Mesenchymal stem cell (in vitro differentiated cells and primary cell): ENCODE measurements around the gene IGSF9B.

Experiments used
- DNase-seq: peaks from one replicate; pipeline ENCODE4 v3.0.0-alpha.2; 2013
- H2AFZ ChIP-seq: one replicate; pipeline ENCODE4 v1.6.1; 2013; ENCODE audit warnings: low read depth, mild to moderate bottlenecking, control low read depth, inconsistent platforms, low read length, moderate library complexity
- H2AK5ac ChIP-seq: 2 replicates; pipeline ENCODE4 v1.6.1; 2013; ENCODE audit warnings: low read length, moderate library complexity, mild to moderate bottlenecking, inconsistent platforms; ENCODE audit not compliant: severe bottlenecking
- H2BK120ac ChIP-seq: one replicate; pipeline ENCODE4 v1.6.1; 2013; ENCODE audit warnings: low read depth, mild to moderate bottlenecking, inconsistent platforms, low read length, moderate library complexity
- H2BK12ac ChIP-seq, 2 experiments: one replicate each; pipeline ENCODE4 v1.6.1; 2013; ENCODE audit warnings: inconsistent platforms in 2 of 2, low read length in 2 of 2, mild to moderate bottlenecking in 2 of 2, moderate library complexity in 2 of 2, control low read depth in 1 of 2
- H2BK15ac ChIP-seq: one replicate; pipeline ENCODE4 v1.6.1; 2013; ENCODE audit warnings: mild to moderate bottlenecking, low read depth, inconsistent platforms; ENCODE audit not compliant: poor library complexity, severe bottlenecking
- H2BK5ac ChIP-seq: 2 replicates; pipeline ENCODE4 v1.6.1; 2013; ENCODE audit warnings: low read depth, mild to moderate bottlenecking, low read length, control low read depth, inconsistent platforms; ENCODE audit not compliant: poor library complexity, severe bottlenecking
- H3K14ac ChIP-seq, 2 experiments: one replicate each; pipeline ENCODE4 v1.6.1; 2013; ENCODE audit warnings: inconsistent platforms in 2 of 2, low read length in 2 of 2, control low read depth in 1 of 2, mild to moderate bottlenecking in 1 of 2, moderate library complexity in 1 of 2
- H3K18ac ChIP-seq, 2 experiments: one replicate each; pipeline ENCODE4 v1.6.1; 2013; ENCODE audit warnings: inconsistent platforms in 2 of 2, low read length in 2 of 2, control low read depth in 1 of 2, low read depth in 1 of 2, mild to moderate bottlenecking in 1 of 2
- H3K23ac ChIP-seq, 2 experiments: one replicate each; pipeline ENCODE4 v1.6.1; 2013; ENCODE audit warnings: inconsistent platforms in 2 of 2, low read length in 2 of 2, mild to moderate bottlenecking in 2 of 2, moderate library complexity in 2 of 2, control low read depth in 1 of 2
- H3K27ac ChIP-seq: 2 replicates; pipeline ENCODE4 v1.5.1; 2013; ENCODE audit warnings: mild to moderate bottlenecking, moderate library complexity, low read length, control low read depth, inconsistent platforms; ENCODE audit not compliant: poor library complexity, severe bottlenecking
- H3K27me3 ChIP-seq, 2 experiments: 2 replicates each; pipeline versions ENCODE4 v1.6.1 to v1.7.0; 2013; ENCODE audit warnings: low read length in 2 of 2, mild to moderate bottlenecking in 2 of 2, moderate library complexity in 2 of 2, control low read depth in 1 of 2, inconsistent platforms in 1 of 2; ENCODE audit not compliant: control insufficient read depth in 1 of 2, insufficient read depth in 1 of 2
- H3K36me3 ChIP-seq, 2 experiments: 2 replicates each; pipeline versions ENCODE4 v1.6.1 to v1.7.0; 2013; ENCODE audit warnings: low read length in 2 of 2, control low read depth in 1 of 2, inconsistent platforms in 1 of 2, low read depth in 1 of 2, mild to moderate bottlenecking in 1 of 2; ENCODE audit not compliant: insufficient read depth in 2 of 2, control insufficient read depth in 1 of 2
- H3K4ac ChIP-seq, 2 experiments: one replicate each; pipeline ENCODE4 v1.6.1; 2013; ENCODE audit warnings: inconsistent platforms in 2 of 2, low read length in 2 of 2, mild to moderate bottlenecking in 2 of 2, moderate library complexity in 2 of 2, control low read depth in 1 of 2, low read depth in 1 of 2
- H3K4me1 ChIP-seq: 2 replicates; pipeline ENCODE4 v1.6.1; 2013; ENCODE audit warnings: low read depth, low read length, control low read depth; ENCODE audit not compliant: control insufficient read depth, insufficient read depth
- H3K4me2 ChIP-seq: 2 replicates; pipeline ENCODE4 v1.6.1; 2013; ENCODE audit warnings: low read length, mild to moderate bottlenecking, inconsistent platforms; ENCODE audit not compliant: poor library complexity, severe bottlenecking
- H3K4me3 ChIP-seq, 2 experiments: 2 replicates each; pipeline versions ENCODE4 v1.5.1 to v1.7.0; 2013; ENCODE audit warnings: low read length in 2 of 2, mild to moderate bottlenecking in 2 of 2, control low read depth in 1 of 2, low read depth in 1 of 2; ENCODE audit not compliant: insufficient read depth in 1 of 2
- H3K79me1 ChIP-seq: replicated peaks from 2 replicates; pipeline ENCODE4 v1.6.1; 2013; ENCODE audit warnings: mild to moderate bottlenecking, control low read depth, low read length, inconsistent platforms; ENCODE audit not compliant: poor library complexity, severe bottlenecking
- H3K9ac ChIP-seq: 2 replicates; pipeline ENCODE4 v1.7.0; 2013; ENCODE audit warnings: mild to moderate bottlenecking, low read length, moderate library complexity
- H3K9me3 ChIP-seq: 2 replicates; pipeline ENCODE4 v1.7.0; 2013; ENCODE audit warnings: mild to moderate bottlenecking, low read length; ENCODE audit not compliant: control insufficient read depth
- H4K8ac ChIP-seq: one replicate; pipeline ENCODE4 v1.6.1; 2013; ENCODE audit warnings: inconsistent platforms, mild to moderate bottlenecking, low read length, moderate library complexity
- H4K91ac ChIP-seq: one replicate; pipeline ENCODE4 v1.6.1; 2013; ENCODE audit warnings: mild to moderate bottlenecking, low read length, inconsistent platforms
- WGBS: methylation state at CpG from one replicate; pipeline ENCODE4 v1.1.7; 2013; ENCODE audit warnings: mixed read lengths; 5-methylcytosine and 5-hydroxymethylcytosine counted together

IGSF9B gene

GRCh38 chr11:133993921-133994320 lies 37.2 kb upstream of the IGSF9B start:
- WGBS = 86% methylated on average over 13 of the region's 13 CpGs
- no peak overlapping the region for H3K4me2 ChIP-seq
- no peak overlapping the region for H4K8ac ChIP-seq
- H2BK120ac ChIP-seq = no peak overlapping the region
- no peak overlapping the region for H2AK5ac ChIP-seq
- H2AFZ ChIP-seq = no peak overlapping the region
- no peaks in the 10 kb centered on the region for H3K4me1 ChIP-seq
- DNase-seq = no peak
- H3K79me1 ChIP-seq = no peaks in the 10 kb centered on the region
- no peak overlapping the region for H2BK12ac ChIP-seq
- no peaks in the 10 kb centered on the region for H3K36me3 ChIP-seq
- H3K27ac ChIP-seq = no peak overlapping the region
- H3K9ac ChIP-seq = no peak overlapping the region
- H3K23ac ChIP-seq = no peak overlapping the region
- peaks cover 0 to 79% of the 10 kb centered on the region in 2 experiments for H3K27me3 ChIP-seq
- no peak overlapping the region for H2BK15ac ChIP-seq
- no peak overlapping the region for H2BK5ac ChIP-seq
- no peak overlapping the region for H4K91ac ChIP-seq
- H3K4ac ChIP-seq = no peak overlapping the region
- no peak overlapping the region for H3K18ac ChIP-seq
- no peak overlapping the region for H3K4me3 ChIP-seq
- H3K14ac ChIP-seq = no peak overlapping the region
- no peaks in the 10 kb centered on the region for H3K9me3 ChIP-seq

- no peak overlapping the region for H4K91ac ChIP-seq
- no peak overlapping the region for H3K23ac ChIP-seq
- no peaks in the 10 kb centered on the region for H3K9me3 ChIP-seq
- H3K27ac ChIP-seq = no peak overlapping the region
- no peak overlapping the region for H2BK5ac ChIP-seq
- H3K79me1 ChIP-seq = no peaks in the 10 kb centered on the region
- H2BK15ac ChIP-seq = no peak overlapping the region
- DNase-seq = no peak
- H3K27me3 ChIP-seq = peaks cover 0 to 84% of the 10 kb centered on the region in 2 experiments
- no peak overlapping the region for H3K18ac ChIP-seq
- no peak overlapping the region for H2AFZ ChIP-seq
- H2AK5ac ChIP-seq = no peak overlapping the region
- H3K36me3 ChIP-seq = no peaks in the 10 kb centered on the region
- H2BK12ac ChIP-seq = no peak overlapping the region
- no peak overlapping the region for H3K4ac ChIP-seq
- 85% methylated on average over 7 of the region's 7 CpGs for WGBS
- H3K4me3 ChIP-seq = no peak overlapping the region
- H4K8ac ChIP-seq = no peak overlapping the region
- no peak overlapping the region for H2BK120ac ChIP-seq
- H3K4me1 ChIP-seq = no peaks in the 10 kb centered on the region
- H3K4me2 ChIP-seq = no peak overlapping the region
- H3K9ac ChIP-seq = no peak overlapping the region
- no peak overlapping the region for H3K14ac ChIP-seq
Observed at GRCh38 chr11:133993107-133993506, 36.3 kb upstream of the IGSF9B start.

DNA sequence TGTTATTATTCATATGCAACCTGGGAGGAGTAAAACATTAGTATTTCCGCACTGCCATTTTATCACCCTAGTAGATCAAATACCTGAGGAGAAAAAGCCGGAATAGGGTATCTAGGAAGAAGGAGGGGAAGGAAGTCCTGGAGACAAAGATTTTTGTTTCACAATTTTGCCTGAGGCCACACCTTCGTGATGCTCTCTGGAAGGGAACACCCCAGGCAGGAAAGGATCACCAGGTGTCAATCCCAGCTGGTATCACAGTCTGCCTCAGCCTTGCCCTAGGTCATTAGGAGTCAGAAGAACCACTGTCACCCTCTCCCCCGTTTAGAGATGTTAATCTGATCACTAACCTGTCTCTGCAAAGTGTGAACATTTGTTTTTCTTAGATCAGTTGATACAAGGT lies 35.4 kb upstream of the IGSF9B start:
- H3K9ac ChIP-seq = no peak overlapping the region
- H3K14ac ChIP-seq = no peak overlapping the region
- no peak overlapping the region for H4K91ac ChIP-seq
- no peak overlapping the region for H2BK120ac ChIP-seq
- H3K18ac ChIP-seq = no peak overlapping the region
- no peaks in the 10 kb centered on the region for H3K4me1 ChIP-seq
- no peak overlapping the region for H2BK15ac ChIP-seq
- no peaks in the 10 kb centered on the region for H3K36me3 ChIP-seq
- no peak overlapping the region for H3K4me2 ChIP-seq
- H3K9me3 ChIP-seq = no peaks in the 10 kb centered on the region
- 56% methylated on average over 2 of the region's 4 CpGs for WGBS
- no peak overlapping the region for H3K23ac ChIP-seq
- H3K27me3 ChIP-seq = peaks cover 0 to 75% of the 10 kb centered on the region in 2 experiments
- no peak overlapping the region for H3K4me3 ChIP-seq
- H4K8ac ChIP-seq = no peak overlapping the region
- H3K79me1 ChIP-seq = no peaks in the 10 kb centered on the region
- H3K4ac ChIP-seq = no peak overlapping the region
- no peak overlapping the region for H2AK5ac ChIP-seq
- no peak overlapping the region for H3K27ac ChIP-seq
- no peak overlapping the region for H2AFZ ChIP-seq
- no peak for DNase-seq
- H2BK12ac ChIP-seq = no peak overlapping the region
- no peak overlapping the region for H2BK5ac ChIP-seq

- Histone ChIP-seq H2BK120ac (no peak overlapping the region), H3K9me3 (no peaks in the 10 kb centered on the region), H3K4ac (no peak overlapping the region), H3K23ac (no peak overlapping the region), H2BK5ac (no peak overlapping the region), H3K18ac (no peak overlapping the region), H2BK12ac (no peak overlapping the region), H3K9ac (no peak overlapping the region), H3K4me1 (no peaks in the 10 kb centered on the region), H3K4me2 (no peak overlapping the region), H2AFZ (no peak overlapping the region), H3K79me1 (no peaks in the 10 kb centered on the region), H3K4me3 (no peak overlapping the region), H2AK5ac (no peak overlapping the region), H4K91ac (no peak overlapping the region), H4K8ac (no peak overlapping the region), H3K27ac (no peak overlapping the region), H3K27me3 (peaks cover 0 to 70% of the 10 kb centered on the region in 2 experiments), H3K36me3 (no peaks in the 10 kb centered on the region), H3K14ac (no peak overlapping the region), H2BK15ac (no peak overlapping the region)
- DNase-seq = no peak
- 58% methylated on average over 12 of the region's 12 CpGs for WGBS
Observed at GRCh38 chr11:133991101-133991500, 34.3 kb upstream of the IGSF9B start.
